ENCODE measurements around the gene MCL1.
"Not testable (repeated sequence)": the region's sequence is repeated elsewhere in the genome, so short reads cannot be mapped to it uniquely, and the experiment has no call there.

The MCL1 gene

DNA sequence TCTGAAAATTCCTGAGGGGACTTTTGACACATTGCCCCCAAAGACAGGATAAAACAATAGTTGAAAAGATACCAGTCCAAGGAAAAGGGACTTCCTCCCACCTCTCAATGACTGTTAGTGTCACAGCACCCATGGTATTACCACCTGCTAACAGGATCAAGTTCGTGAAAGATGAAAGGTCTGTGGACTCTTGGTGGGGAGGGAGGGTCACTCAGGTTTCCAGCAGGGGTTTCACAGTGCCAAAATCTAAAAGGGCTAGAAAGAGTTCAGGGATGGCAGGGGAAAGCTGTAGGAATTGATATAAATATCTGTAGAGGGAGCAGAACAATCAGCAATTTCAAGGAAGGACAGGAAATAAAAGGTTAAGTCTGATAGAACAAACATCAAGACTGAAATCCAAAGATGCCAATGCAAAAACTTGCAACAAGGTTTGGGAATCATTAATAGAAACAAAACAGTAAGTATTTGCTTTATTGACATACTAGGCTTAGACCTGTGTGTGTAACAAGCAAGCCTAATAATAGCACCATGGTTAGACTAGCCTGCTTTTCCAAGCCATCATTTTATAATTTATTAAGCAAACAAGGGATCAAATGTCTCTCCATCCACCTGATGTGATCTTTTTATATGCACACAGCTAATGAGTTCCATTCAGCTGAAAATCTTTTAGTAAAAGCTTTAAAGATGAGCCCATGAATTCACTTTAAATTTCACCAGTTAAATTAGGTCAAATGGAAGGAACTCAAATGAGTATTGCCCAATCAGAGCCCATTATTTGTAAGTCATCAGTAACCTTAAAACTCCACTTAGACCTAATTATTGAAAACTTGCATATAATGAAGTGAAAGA, 3.7 kb downstream of the MCL1 start:
- in situ Hi-C loops (cut with MboI; ENCODE audit: low pct_unique_long_range_greater_than_20kb, low sequenced_read_pairs, unreplicated experiment) = no loop called here
- TF ChIP-seq, protein P1, sequence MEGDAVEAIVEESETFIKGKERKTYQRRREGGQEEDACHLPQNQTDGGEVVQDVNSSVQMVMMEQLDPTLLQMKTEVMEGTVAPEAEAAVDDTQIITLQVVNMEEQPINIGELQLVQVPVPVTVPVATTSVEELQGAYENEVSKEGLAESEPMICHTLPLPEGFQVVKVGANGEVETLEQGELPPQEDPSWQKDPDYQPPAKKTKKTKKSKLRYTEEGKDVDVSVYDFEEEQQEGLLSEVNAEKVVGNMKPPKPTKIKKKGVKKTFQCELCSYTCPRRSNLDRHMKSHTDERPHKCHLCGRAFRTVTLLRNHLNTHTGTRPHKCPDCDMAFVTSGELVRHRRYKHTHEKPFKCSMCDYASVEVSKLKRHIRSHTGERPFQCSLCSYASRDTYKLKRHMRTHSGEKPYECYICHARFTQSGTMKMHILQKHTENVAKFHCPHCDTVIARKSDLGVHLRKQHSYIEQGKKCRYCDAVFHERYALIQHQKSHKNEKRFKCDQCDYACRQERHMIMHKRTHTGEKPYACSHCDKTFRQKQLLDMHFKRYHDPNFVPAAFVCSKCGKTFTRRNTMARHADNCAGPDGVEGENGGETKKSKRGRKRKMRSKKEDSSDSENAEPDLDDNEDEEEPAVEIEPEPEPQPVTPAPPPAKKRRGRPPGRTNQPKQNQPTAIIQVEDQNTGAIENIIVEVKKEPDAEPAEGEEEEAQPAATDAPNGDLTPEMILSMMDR (IDR thresholded peaks at IDR 0.05; ENCODE audit: extremely low read depth, insufficient read depth, missing control alignments) = no peak
- no peak for DNase-seq (ENCODE audit: low spot score)

GRCh38 chr1:150575072-150575489, 4.3 kb downstream of the MCL1 start:
- DNase-seq (ENCODE audit: low spot score) = no peak
- in situ Hi-C loops (cut with MboI; ENCODE audit: low pct_unique_long_range_greater_than_20kb, low sequenced_read_pairs, unreplicated experiment) = no loop called here
- TF ChIP-seq, protein P1 (IDR thresholded peaks at IDR 0.05; ENCODE audit: extremely low read depth, insufficient read depth, missing control alignments) = no peak

GRCh38 chr1:150574260-150575071, 4.9 kb downstream of the MCL1 start:
- TF ChIP-seq, protein P1 (IDR thresholded peaks at IDR 0.05; ENCODE audit: extremely low read depth, insufficient read depth, missing control alignments) = no peak
- in situ Hi-C loops (cut with MboI; ENCODE audit: low pct_unique_long_range_greater_than_20kb, low sequenced_read_pairs, unreplicated experiment) = no loop called here
- DNase-seq (ENCODE audit: low spot score) = no peak

GRCh38 chr1:150573648-150574071, 5.8 kb downstream of the MCL1 start:
- in situ Hi-C loops (cut with MboI; ENCODE audit: low pct_unique_long_range_greater_than_20kb, low sequenced_read_pairs, unreplicated experiment); DNase-seq (ENCODE audit: low spot score): not testable (repeated sequence)

GRCh38 chr1:150572918-150573647, 6.3 kb downstream of the MCL1 start:
- in situ Hi-C loops (cut with MboI; ENCODE audit: low pct_unique_long_range_greater_than_20kb, low sequenced_read_pairs, unreplicated experiment) = no loop called here
- TF ChIP-seq, protein P1 (IDR thresholded peaks at IDR 0.05; ENCODE audit: extremely low read depth, insufficient read depth, missing control alignments) = no peak
- DNase-seq (ENCODE audit: low spot score) = no peak

DNA sequence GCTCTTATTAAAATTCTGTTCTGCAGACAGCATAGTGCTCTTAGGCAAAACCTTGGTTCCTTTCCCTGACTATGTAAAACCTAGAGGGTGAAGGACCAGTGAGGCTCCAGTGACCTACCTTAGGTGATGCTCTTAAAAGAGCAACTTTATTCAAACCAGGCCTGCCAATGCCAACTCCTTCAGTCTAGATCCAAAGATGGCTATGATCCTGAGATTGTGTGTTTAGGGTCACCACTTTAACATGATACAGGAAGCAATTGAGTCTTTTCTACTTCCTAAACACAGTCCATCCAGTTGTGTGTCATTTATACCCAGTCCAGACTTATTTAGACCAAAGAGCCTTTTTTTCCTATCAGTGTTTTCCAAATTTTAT, 10.8 kb downstream of the MCL1 start:
- DNase-seq (ENCODE audit: low spot score) = no peak
- in situ Hi-C loops (cut with MboI; ENCODE audit: low pct_unique_long_range_greater_than_20kb, low sequenced_read_pairs, unreplicated experiment) = loop anchor here (10.0 kb wide), 1 partner anchor 46 kb away; no protein-coding TSS in a partner anchor
- TF ChIP-seq, protein P1 (IDR thresholded peaks at IDR 0.05; ENCODE audit: extremely low read depth, insufficient read depth, missing control alignments) = no peak

Measured in GM13977 (cell line).